GM12878 (cell line): ENCODE measurements around the gene CACNG1. TPM values are rescaled to one million over a fixed set of nuclear protein-coding genes. Genes with fewer than 3 reads are reported as not detected.

ENCODE experiments used
- CEBPZ ChIP-seq: fragments of 150-350 bp; IDR thresholded peaks from 2 replicates; pipeline ENCODE4 v1.6.1; 2016; ENCODE audit warnings: low read depth, low read length
- CTCF ChIP-seq, 3 experiments: IDR thresholded peaks in 2 of 3; conservative IDR thresholded peaks in 1 of 3; 2 replicates each; pipeline ENCODE4 v1.5.1; 2011; ENCODE audit warnings: low read depth in 3 of 3, low read length in 3 of 3, mild to moderate bottlenecking in 3 of 3, control low read depth in 2 of 3, moderate library complexity in 2 of 3, inconsistent platforms in 1 of 3, mixed read lengths in 1 of 3; ENCODE audit not compliant: control insufficient read depth in 2 of 3, insufficient read depth in 1 of 3; ENCODE audit errors: extremely low read depth in 1 of 3
- EGR1 ChIP-seq, 2 experiments: IDR thresholded peaks; 1 replicate in 1 of 2; 2 replicates in 1 of 2; pipeline ENCODE4 v1.6.1; 2011 to 2012; ENCODE audit warnings: low read depth in 2 of 2, low read length in 2 of 2, borderline replicate concordance in 1 of 2, mild to moderate bottlenecking in 1 of 2, moderate library complexity in 1 of 2
- FOXM1 ChIP-seq: IDR thresholded peaks from 2 replicates; pipeline ENCODE4 v1.6.1; 2012; ENCODE audit warnings: low read depth, mild to moderate bottlenecking, inconsistent platforms, low read length, moderate library complexity
- IKZF1 ChIP-seq: fragments of 450-650 bp; conservative IDR thresholded peaks from 2 replicates; pipeline ENCODE4 v1.6.1; 2017; ENCODE audit warnings: antibody characterized with exemption, mild to moderate bottlenecking
- IKZF2 ChIP-seq, 2 experiments: fragments of 450-650 bp; IDR thresholded peaks; 2 replicates each; pipeline ENCODE4 v1.6.1; 2017; ENCODE audit warnings: mild to moderate bottlenecking in 2 of 2, moderate library complexity in 2 of 2
- IRF4 ChIP-seq: IDR thresholded peaks from 2 replicates; pipeline ENCODE4 v1.6.1; 2011; ENCODE audit warnings: low read depth, low read length
- JUNB ChIP-seq: IDR thresholded peaks from 2 replicates; pipeline ENCODE4 v1.6.1; 2016; ENCODE audit warnings: antibody characterized with exemption, mild to moderate bottlenecking
- MAX ChIP-seq: IDR thresholded peaks from 2 replicates; pipeline ENCODE4 v1.6.1; 2012; ENCODE audit warnings: low read depth, low read length, improper control_type of control experiment
- MXI1 ChIP-seq: fragments of 150-350 bp; IDR thresholded peaks from 2 replicates; pipeline ENCODE4 v1.6.1; 2011; ENCODE audit warnings: low read depth, mild to moderate bottlenecking, inconsistent platforms, low read length, improper control_type of control experiment
- MYC ChIP-seq: IDR thresholded peaks from 2 replicates; pipeline ENCODE4 v1.6.1; 2011; ENCODE audit warnings: mild to moderate bottlenecking, low read length, moderate library complexity, inconsistent platforms; ENCODE audit not compliant: insufficient read depth, insufficient replicate concordance, insufficient read length, severe bottlenecking
- NFYA ChIP-seq: IDR thresholded peaks from 2 replicates; pipeline ENCODE4 v1.6.1; 2011; ENCODE audit warnings: low read depth, mild to moderate bottlenecking, low read length, improper control_type of control experiment, borderline replicate concordance
- NKRF ChIP-seq: fragments of 450-650 bp; conservative IDR thresholded peaks from 2 replicates; pipeline ENCODE4 v1.6.1; 2017; ENCODE audit warnings: mild to moderate bottlenecking, moderate library complexity
- RAD51 ChIP-seq: fragments of 450-650 bp; IDR thresholded peaks from 2 replicates; pipeline ENCODE4 v1.6.1; 2016; ENCODE audit warnings: moderate library complexity, mild to moderate bottlenecking, inconsistent platforms
- RB1 ChIP-seq: fragments of 450-650 bp; formaldehyde crosslinking; IDR thresholded peaks from 2 replicates; pipeline ENCODE4 v1.6.1; 2017; ENCODE audit warnings: mild to moderate bottlenecking, borderline replicate concordance
- REST ChIP-seq: IDR thresholded peaks from 2 replicates; pipeline ENCODE4 v1.6.1; 2012; ENCODE audit warnings: mild to moderate bottlenecking, low read depth, low read length
- SPI1 ChIP-seq: IDR thresholded peaks from 2 replicates; pipeline ENCODE4 v1.6.1; 2011; ENCODE audit warnings: low read depth, mild to moderate bottlenecking, low read length, moderate library complexity, borderline replicate concordance; ENCODE audit not compliant: insufficient read depth
- TAF1 ChIP-seq: IDR thresholded peaks from 2 replicates; pipeline ENCODE4 v1.6.1; 2011; ENCODE audit warnings: mild to moderate bottlenecking, low read depth, low read length, borderline replicate concordance
- ZNF217 ChIP-seq: fragments of 450-650 bp; IDR thresholded peaks from 2 replicates; pipeline ENCODE4 v1.6.1; 2017; ENCODE audit warnings: antibody characterized with exemption, mild to moderate bottlenecking
- polyA plus RNA-seq, 11 experiments: library from polyadenylated mRNA; depleted of rRNA in 4 of 11; unstranded in 6 of 11; stranded (reverse) in 5 of 11; fragments of >200 nt; fragmentation: Nextera tagmentation in 4 of 11; fragmentation: Illumina TruSeq in 1 of 11; extraction: Ambion mirVana in 4 of 11; extraction: Trizol in 1 of 11; gene quantifications; 1 replicate in 1 of 11; 2 replicates in 10 of 11; pipeline versions ENCODE4 v1.2.1 to v1.2.3, GENCODE V29; 2011 to 2016; ENCODE audit warnings: inconsistent platforms in 2 of 11, missing spikeins in 2 of 11, low read depth in 1 of 11
- total RNA-seq, 4 experiments: library from RNA; depleted of rRNA in 3 of 4; stranded (reverse); fragments of >200 nt in 3 of 4; fragmentation: Illumina TruSeq in 1 of 4; extraction: Trizol in 1 of 4; gene quantifications; 2 replicates each; pipeline versions ENCODE4 v1.2.1 to v1.2.3, GENCODE V29; 2013 to 2021

The CACNG1 gene
- total and polyA plus RNA-seq, 10 of the 15 experiments (the other 5 are each of a cell fraction or from before 2014, with no cell fraction given), result not detected

- TF ChIP-seq TAF1, result no peak
- peak; percentile 7; the same call in 1 of the 2 replicates for TF ChIP-seq JUNB
- peak; percentile 19; the same call in 1 of the 2 replicates for TF ChIP-seq FOXM1
- no peak for TF ChIP-seq EGR1 (IDR thresholded peaks at IDR 0.05; ENCODE audit: borderline replicate concordance in 1 of 2, low read depth in 2 of 2, low read length in 2 of 2)
- TF ChIP-seq NKRF, result no peak
- no peak for TF ChIP-seq NFYA
- no peak for TF ChIP-seq ZNF217
- TF ChIP-seq MXI1, result no peak
- TF ChIP-seq RB1, result no peak
- no peak for TF ChIP-seq IKZF1
- no peak for TF ChIP-seq MAX
- TF ChIP-seq CEBPZ, result no peak
- TF ChIP-seq REST, result no peak
- peak; percentile 33 to 51 (median 43); a peak in 5 of 6 replicates for TF ChIP-seq CTCF (IDR thresholded peaks at IDR 0.05 in 2 of 3, conservative IDR thresholded peaks at IDR 0.05 in 1 of 3; ENCODE audit: control insufficient read depth in 2 of 3, extremely low read depth in 1 of 3, insufficient read depth in 1 of 3, low read depth in 3 of 3, low read length in 3 of 3)
- no peak for TF ChIP-seq MYC
- TF ChIP-seq SPI1, result peak; percentile 55; the same call in 1 of the 2 replicates
- peak in 1 of 2 experiments; percentile 16; a peak in 2 of 4 replicates for TF ChIP-seq IKZF2 (IDR thresholded peaks at IDR 0.05)
- no peak for TF ChIP-seq IRF4
- peak; percentile 35; the same call in 1 of the 2 replicates for TF ChIP-seq RAD51
Observed at GRCh38 chr17:67082107-67082506, 37.8 kb downstream of the CACNG1 start (continued).
